GM18498 (cell line): ENCODE results near the gene ASCC2.

Experiments
- ATAC-seq: cut with Tn5 transposase; IDR thresholded peaks from one replicate; pipeline ENCODE4 v1.9.1; 2021; ENCODE audit warnings: mild to moderate bottlenecking, moderate library complexity; ENCODE audit not compliant: unreplicated experiment

Gene ASCC2

DNA sequence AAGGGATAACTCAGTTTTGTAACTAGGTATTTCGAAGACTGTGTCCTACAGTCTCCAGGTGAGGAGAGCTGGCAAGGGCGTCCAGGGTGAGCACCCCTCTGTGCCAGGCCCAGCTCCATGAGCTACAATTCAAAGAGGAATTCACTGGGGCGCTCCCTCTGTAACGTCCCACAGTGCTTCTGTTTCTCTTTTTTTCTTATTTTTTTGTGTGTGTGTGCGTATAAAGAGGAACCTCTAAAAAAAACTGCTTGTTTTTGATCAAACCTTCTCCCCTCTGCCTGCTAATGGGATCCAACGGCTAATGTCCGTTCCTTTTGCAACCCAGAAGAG lies 17.1 kb downstream of the ASCC2 start:
- ATAC-seq = no peak

DNA sequence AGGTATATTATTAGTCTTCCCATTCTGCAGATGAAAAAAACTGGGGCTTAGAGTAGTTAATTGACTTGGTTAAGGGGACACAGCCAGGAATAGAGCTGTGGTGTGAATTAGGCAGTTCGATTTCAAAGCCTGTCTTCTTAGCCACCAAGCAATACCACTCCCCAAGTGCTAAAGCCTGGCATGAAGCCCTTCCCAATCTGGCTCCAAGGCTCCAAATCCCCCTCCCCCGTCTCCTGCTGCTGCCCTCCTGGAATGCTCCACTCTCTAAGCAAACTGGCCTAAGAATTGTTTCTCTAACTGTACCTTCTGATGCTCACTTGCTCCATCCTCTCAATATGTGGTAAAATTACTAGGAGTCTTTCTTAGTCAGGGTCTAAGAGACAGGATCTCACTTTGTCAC lies 18.6 kb downstream of the ASCC2 start:
- no peak for ATAC-seq

DNA sequence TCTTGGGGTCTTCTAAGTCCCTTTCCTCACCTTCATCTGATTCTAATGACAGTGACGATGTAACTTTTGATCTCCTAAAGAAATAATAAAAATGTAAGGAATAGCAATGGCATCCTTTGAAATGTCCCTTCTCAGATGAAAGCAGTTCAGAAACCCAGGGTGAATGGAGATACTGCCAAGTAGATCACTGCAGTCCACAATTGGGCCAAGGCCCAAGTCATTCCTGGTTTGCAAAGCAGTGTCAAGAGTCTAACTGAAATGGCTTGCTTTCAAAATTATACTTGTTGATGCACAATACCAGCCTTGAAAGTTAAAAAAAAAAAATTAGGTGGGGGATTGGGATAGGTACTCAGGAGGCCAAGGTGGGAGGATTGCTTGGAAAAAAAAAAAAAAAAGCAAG lies 20.4 kb downstream of the ASCC2 start:
- ATAC-seq = no peak

DNA sequence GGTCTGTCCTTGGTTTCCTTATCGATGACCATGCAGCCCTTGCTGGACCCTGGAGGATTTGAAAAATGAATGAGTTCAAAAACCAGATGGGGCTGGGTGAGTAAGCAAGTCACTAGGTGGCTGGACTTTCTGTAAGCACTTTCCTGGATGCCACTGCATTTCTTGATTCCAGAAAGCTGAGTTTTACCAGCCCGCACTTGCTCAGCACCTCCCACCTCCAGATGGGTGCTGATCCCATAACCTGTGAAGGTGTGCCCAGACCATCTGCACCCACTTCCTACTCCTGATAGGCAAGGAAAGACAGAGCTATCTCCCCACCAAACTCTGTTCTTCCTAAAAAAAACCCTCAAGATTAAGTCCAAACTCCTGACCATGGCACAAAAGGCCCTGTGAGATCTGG lies 21.1 kb downstream of the ASCC2 start:
- ATAC-seq = no peak

DNA sequence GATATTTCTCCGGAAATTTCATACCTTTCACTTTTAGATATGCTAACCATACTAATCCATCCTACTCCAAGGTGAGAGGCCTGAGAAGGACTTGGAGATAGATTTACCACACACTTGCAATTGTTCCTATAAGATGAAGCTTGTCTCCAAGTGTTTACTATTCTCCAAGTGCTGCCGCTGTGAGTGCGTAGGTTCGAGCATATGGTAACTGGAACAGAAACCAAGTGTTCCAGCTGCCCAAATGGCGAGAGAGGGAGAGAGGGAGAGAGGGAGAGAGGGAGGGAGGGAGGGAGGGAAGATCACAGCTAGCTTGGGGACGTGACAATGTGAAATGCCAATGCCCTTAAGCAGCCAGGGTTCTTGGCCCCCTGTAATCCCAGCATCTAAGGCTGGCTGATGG lies 21.5 kb downstream of the ASCC2 start:
- no peak for ATAC-seq

DNA sequence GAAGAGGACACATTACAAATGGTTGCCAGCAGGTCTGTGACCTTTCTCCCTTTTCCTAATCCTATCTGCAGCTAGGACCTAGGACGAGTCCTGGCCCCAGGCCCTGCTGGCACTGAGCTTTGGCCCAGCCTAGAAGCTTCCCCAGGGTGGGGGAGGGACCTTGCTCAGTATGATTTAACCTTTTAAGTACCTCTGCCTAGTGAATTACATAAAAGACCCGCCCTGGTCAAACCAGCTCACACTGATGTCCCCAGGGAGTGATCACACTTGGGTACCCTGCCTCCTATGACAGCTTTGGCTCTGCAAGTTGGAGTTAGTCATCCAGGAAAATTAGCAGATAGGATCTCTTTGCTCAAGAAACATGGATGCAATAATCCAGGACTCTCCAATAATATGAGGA lies 21.9 kb downstream of the ASCC2 start:
- no peak for ATAC-seq

DNA sequence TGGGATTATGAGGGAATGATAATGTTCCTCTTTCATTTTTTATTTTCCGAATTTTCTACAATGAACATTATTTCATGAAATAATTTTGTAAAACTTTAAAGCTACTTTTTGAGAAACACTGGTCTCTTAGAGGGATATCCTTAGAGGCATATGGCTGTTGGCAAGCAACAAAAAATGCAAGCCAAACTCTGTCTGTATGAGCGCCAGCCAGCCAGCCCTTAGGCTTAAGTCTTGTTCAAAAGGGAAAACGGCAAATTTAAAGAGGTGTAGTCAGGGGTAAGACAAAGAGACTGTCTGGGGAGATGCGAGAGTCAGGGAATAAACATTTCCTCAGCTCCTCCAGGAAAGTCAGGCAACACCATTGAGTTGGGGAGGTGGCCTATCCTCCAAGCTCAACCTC lies 22.5 kb downstream of the ASCC2 start:
- ATAC-seq = no peak

DNA sequence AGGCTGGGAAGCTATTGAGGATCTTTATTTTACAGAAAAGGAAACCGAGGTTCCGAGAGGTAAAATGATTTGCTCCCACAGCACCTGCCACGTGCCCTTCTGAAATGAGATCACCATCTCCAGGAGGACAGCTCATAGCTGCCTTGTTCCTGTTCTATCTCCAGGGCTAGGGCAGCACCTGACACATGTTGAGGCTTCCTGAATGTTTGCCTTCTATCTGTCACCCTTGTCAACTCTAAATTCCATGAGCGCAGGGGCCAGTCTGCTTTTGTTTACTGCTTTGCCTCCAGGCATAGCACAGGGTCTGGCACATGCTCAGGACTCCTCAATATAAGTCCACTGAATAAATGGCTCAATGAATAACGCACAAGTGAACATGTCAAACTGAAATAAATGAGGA lies 24.1 kb downstream of the ASCC2 start:
- no peak for ATAC-seq

DNA sequence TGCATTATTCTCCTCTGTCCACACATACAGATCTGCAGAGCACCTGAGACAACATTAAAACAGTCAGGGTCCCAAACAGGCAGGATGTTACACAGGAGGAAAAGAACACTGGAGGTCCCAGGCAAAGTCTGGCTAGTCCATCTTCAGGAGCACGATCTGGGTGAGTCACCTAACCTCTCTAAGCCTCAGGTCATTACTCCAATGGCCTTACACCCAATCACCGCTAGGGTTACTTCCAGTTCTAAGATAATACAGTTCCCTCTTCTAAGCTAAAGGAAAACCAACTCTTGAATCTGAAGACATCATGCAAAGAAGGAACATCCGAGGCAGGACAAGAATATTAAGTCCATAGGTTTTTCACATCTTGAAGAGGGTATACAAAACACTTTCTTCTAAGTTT lies 24.5 kb downstream of the ASCC2 start:
- no peak for ATAC-seq

DNA sequence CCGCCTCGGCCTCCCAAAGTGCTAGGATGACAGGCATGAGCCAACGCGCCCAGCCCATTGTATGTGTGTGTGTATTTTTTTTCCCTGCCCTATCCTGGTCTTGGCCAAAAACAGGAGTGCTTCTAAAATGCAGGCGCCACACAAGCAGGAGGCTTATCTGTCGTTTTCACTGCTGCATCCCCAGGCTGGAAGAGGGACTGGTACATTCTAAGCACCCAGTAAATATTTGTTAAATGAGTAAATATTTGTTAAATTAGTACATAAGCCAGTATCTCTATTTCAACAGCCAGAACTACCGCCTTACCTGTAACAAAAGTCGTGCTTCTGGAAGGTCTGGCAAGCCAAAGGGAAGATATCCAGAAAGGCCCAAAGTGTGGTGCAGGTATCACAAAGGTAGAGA lies 24.9 kb downstream of the ASCC2 start:
- no peak for ATAC-seq

DNA sequence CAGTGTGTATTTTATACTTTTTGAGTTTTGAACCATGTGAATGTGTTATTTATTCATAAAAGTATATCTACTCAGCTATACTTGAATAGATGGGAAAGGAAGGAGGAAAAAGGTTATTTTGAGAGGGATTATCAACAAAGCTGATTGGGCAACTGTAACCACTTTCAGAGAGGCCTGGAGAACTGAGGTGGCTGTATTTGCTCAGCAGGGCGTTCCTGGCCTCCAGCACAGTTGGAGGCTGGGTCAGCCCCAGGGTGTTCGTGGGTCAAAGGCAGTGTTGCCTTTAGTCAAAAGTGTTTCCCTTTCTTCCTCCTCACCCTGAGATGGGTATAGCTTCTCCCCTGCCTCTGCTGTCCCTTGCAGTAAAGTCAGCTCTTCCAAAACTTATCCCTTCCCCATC lies 26.7 kb downstream of the ASCC2 start:
- no peak for ATAC-seq

DNA sequence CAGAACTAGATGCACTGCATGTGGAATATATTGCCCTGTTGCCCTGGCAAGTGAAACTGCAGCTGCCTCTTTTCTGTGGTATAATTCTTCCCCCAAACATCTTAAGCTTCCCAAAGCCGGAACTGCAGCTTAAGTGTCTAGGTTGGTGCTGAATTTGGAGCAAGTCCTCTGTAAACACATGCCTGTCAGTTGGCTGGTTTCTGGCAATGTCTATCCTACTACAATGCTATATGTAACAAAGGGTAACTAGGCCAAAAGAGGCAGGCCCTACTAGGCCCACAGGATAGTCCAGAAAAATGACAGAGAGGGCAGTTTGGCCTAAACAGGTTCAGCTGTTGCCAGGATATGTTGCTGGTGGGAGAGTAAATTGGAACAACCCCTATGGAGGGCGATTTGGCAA lies 27.9 kb downstream of the ASCC2 start:
- ATAC-seq = no peak

DNA sequence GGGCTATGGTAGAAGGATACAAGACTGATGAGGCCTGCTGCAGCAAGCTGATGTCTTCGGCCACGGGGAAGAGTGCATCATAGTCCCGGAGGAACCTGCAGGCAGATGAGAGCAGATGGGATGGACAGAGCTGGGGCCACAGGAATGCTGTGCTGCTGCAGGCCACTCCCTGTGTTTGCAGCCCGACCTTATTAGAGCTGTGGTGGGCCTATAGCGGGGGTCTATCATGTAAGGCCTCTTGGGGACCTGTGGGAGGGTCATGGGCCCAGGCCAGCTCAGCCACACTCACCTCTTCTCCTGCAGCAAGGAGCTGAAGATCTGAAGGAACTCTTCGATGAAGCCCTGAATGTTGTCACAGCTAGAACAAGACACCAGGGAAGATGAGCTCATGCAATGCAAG lies 31.9 kb downstream of the ASCC2 start:
- no peak for ATAC-seq

DNA sequence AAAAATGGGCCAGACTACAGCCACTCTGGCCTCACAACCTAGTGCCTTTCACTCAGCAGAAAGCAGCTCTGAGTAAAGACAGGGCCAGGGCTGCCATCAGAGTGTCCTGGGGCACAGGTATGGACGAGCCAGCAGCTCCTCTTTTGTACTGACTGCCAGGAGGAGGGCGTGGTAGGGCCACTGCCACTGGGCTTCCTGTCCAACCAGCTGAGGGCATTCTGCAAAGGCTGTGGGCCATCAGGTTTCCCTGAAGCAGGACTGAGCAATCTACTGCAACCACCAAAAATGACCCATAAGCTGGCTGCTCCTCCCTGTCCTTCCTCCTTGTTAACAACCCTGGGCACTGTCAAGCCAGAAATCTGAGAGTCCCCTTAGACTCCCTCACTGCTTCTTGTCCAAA lies 33.1 kb downstream of the ASCC2 start:
- ATAC-seq = no peak

DNA sequence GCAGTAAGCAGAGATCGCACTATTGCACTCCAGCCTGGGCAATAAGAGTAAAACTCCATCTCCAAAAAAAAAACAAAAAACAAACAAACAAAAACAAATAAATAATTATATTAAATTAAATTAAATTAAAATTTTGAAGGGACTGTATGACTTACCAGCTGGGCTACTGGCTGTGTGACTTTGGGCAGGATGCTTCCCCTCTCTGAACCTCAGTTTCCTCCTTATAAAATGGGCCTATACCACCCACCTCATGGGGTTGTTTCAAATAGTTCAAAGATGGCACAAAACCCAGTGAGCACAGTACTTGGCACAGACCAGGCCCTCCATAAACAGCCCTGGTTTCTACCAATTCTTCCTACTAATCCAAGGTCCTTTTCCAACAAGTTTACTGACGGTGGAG lies 34.9 kb downstream of the ASCC2 start:
- ATAC-seq = no peak

DNA sequence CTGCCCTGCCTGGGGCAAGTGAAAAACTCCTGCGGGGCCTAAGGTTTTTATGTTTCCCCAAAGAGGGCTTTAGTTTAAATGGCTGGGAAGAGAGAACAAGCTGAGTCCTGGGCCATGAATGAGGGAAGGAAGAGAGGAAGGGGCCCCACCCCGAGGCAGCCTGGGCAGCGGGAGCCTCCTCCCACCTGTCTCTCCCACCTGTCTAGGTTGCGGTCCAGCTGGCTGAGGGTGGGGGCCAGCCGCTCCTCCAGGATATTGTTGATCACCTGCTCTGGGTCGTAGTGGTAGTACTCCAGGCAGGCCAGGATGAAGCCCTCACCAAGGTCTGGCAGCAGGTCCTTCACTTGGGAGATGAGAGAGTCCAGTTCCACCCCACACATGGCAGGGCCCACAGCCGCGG lies 36.3 kb downstream of the ASCC2 start:
- no peak for ATAC-seq

DNA sequence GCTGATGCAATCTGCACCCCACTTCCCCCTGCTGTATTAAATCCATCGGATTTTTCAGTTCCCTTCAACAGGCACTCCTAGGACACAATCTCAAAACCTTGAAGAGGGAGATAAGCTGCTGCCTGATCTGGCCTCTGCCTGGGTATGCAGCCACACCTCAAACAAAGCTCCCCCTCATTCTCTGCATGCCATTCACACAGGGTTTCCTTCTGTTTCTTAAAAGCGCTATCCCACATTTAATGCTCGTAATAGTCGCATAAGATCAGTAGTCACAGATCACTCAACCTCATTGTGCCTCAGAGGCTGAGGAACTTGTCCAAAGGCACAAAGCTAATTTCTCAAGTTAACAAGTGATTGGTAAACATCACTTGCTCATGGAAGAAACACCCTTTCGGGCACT lies 36.9 kb downstream of the ASCC2 start:
- no peak for ATAC-seq

DNA sequence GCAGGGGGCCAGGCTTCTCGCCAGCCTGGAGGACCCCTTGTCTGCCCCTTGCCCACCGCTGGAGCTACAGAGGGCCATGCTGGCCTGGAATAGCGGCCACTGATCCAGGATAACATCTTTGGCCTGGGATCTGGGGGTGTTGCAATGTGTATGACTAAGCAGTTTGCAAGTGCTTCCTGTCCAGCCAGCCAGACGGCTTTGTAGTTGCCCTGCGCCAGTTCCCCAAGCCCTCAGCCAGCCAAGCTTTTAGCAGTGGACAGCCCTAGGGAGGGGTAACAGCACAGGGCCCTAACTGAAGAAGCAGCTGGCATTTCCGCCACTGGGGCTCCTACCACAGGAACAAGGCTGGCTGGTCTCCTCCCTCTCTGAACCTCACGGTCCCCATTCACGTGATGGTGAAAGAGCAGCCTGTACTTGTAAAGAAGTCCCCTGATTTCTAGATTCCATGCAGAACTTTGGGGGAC lies 38.8 kb downstream of the ASCC2 start:
- ATAC-seq = no peak

DNA sequence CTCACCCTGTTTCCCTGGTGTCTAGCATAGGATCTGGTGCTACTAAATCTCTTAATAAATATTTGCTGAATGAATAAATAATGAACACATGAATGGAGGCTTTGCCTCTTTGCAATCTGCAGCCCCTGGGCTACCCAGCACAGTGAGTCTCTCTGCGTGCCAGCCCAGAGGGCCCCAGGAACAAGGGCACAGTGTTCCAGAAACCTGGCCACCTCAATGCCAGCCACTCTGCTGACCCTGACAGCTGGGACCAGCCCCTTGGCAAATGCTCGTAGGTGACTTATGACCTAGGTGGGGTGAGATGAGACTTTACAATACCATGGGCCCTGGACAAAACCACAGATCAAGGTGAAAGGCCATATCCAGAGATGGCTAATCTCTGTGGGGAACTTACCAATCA lies 39.3 kb downstream of the ASCC2 start:
- ATAC-seq = no peak

DNA sequence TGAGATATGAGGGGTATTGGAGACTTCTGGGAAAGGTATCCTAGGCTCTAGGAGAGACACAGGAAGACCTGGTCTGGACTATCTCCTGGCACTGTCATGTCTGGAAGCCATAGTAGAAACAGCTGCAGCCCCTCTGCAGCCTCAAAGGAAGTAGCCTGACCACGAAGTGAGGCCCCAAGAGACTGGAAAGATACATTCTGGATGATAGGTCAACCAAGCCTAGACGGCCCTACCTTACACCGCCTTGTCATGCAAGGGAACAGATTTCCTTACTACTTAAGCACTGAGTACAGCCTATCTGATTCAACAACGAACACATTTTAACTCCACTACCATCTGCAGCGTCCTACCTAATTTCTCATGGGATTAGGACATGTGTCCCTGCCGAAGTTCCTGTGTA lies 39.8 kb downstream of the ASCC2 start:
- no peak for ATAC-seq

DNA sequence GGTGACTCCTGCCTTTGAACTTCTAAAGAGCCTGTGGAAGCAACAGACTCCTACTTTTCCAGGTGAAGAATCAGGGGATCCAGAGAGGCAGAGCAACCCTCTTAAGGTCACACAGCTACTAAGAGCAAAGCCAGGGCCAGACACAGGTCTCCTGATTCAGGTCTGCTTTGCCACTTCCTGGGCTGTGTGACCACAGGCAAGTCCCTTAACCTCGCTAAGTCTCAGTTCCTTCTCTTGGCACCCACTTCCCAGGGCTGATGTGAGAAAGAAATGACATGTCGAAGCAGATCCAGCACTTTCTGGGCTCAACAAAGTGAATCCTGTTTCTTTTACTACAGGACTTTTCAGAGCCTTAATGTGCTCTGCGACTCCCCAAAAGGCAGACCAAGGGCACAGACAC lies 40.7 kb downstream of the ASCC2 start:
- no peak for ATAC-seq

DNA sequence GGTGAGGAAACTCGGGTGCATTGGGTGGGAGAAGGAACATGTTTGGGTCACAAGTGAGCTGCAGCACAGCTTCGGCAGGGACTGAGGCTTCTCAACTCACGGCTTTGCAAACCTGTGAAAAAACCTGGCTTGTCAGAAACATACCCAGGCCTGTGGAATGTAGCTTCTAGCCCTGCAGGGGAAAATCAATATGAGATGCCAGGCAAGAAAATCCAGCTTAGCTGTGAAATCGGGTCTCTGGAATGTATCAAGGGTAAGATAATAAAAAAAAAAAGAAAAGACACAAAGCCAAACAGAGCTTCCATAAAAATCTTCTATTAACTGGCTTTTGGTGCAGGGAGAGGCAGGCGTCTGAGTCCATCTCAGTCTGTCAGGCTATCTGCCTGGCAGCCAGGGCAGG lies 42.4 kb downstream of the ASCC2 start:
- ATAC-seq = no peak

DNA sequence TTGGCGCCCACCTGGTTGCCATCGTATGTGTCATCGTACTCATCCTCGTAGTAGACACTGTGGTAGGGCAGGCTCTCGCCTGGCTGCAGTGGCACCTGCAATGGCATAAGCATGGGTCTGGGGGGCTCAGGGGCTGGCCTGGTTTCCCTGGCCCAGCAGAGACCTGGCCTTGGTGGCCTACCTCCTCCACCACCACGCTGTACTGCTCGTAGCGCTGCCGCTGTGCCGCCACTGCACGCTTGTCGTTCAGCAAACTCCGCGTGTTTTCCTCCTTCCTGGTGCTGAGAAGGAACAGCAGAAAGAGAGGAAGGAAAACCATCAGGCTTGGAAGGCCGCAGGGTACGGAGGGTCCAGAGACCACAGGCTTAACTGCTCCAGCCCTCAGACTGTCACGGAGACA lies 44.7 kb downstream of the ASCC2 start:
- ATAC-seq = no peak

DNA sequence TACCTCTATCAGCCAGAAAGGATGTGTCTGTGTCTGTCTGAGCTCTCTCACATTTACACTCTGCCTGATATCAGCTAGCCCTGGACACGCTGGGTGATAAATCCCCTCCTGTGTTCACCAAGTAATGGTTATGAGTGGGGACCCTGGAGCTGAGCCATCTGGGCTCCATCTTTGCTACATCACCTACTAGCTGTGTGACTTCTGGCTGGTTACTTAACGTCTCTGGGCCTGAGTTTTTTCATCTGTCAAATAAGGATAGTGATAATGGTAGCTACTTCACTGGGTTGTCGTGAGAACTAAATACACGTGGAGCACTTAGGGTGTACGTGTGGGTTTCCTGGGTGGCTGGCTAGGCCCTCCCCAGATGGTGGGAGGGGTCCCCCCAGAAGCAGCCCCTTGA lies 48.0 kb downstream of the ASCC2 start:
- ATAC-seq = no peak
